Stimulated activated CD4-positive, alpha-beta T cell treated with anti-CD3 and anti-CD28 coated beads, Interleukin-4, amount 100 ng/mL, for 4 hours (primary cell): ENCODE results near the gene NOL8.
A peak's percentile ranks its signal among the peaks of the same experiment; 100 is the strongest.

ENCODE experiments used
- DNase-seq, 2 experiments: peaks; one replicate each; pipeline ENCODE4 v3.0.0-alpha.2; 2020

Gene NOL8

DNA sequence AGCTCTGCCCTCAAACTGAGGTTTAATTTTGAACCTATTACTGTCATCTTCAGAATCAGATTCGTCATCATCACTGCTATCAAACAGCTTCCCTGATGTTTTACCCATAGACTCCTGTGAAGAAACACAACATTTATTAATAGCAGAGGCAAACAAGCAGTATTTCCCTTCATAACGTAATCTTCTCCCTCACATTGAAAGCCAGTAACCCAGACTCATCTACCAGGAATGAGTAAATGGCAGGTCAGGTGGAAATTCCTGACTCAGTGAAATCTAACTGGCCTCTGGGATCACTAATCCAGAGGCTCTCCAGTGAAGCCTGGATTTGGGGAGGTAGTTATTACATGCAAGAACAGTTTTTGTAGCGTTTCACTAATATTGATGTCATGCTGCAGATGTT lies 14.6 kb downstream of the NOL8 start:
- no peak for DNase-seq

DNA sequence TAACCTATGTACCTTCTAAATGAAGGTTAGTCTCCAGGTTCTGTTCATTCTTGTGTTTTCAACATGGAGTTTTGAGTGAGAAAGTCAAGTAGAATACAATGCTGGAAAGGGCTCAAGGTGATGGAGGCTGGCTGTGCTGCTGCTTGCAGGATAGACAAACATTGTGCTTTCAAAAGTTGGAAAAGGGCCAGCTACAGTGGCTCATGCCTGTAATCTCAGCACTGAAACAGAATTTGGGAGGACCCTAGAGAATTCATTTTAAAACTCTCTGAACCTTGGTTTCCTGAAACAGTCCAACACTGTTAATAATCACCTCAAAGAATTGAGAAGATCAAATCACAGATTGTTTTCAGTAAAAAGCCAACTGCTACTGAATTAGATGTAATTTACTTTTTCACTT lies 16.3 kb downstream of the NOL8 start:
- DNase-seq, result no peak

DNA sequence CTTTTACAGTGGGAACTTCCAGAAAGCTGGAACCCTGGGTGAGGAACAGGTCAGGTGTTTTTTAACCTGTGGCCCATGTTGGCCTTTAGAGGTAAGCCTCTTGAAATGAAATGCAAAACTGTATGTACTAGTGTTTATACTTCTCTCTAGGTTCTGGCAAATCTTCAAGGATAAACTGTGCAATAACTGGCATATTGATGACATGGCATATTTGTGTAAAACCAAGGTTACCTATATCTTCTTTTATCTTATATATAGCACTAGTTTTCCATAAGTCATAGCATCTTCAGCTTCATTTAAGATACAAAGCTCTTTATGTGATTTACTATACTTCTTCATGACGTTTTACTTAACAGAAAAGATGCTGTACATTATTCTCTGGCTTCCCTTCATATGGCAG lies 24.2 kb downstream of the NOL8 start:
- DNase-seq, result no peak

DNA sequence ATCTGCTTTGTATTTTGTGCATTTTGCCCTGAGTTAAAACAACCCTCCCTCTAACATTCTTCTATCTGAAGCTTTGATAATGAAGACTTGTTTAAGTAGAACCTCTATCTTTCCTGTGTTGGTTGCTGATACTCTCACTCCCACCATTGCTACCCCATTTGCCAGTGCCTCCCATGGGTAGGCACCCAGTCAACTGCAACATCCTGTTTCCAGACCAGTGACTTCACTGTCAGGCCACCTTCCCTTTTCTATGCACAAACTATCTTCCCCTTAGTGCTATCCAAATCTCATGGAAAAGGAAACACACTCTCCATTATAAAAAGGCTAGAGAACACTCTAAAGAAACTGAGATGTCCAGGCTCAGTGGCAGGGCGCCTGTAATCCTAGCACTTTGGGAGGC lies 26.0 kb downstream of the NOL8 start:
- DNase-seq, result no peak

DNA sequence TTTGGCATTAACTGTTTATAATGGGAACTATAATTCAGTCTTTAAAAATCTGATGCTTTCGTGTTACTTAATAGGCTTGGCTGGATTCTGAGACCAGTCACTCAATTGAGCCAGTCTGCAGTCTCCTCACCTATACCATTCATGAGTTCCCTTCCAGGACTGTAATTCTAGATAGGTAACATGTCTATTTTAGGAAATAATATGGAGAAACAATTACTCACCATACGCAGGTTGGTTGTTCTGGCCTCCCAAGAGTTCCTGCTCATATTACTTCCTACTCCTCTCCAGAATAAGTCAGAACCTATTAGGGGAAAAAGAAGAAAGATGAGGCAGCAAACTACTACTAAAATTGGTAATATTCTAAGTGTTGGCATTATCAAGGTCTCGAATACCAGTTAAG lies 27.1 kb downstream of the NOL8 start:
- no peak for DNase-seq

DNA sequence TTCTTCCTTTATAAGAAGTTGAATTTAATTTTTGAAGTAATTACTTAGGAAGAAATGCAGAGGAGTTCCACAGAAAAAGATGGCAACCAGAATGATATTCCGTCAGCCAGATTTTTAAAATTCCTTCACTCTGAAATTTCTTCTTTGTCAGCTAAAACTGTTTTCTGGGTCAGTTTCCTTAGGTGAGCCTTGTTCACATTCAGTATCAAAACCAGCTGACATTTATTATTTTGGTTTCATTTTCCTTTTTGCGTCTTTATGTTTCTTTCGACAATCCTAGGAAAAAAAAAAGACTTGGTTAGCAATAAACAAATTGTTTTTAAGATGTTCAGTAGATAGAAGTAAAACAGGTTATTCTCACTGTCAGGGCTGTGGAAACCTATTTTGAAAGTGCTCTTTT lies 27.5 kb downstream of the NOL8 start:
- no peak for DNase-seq

DNA sequence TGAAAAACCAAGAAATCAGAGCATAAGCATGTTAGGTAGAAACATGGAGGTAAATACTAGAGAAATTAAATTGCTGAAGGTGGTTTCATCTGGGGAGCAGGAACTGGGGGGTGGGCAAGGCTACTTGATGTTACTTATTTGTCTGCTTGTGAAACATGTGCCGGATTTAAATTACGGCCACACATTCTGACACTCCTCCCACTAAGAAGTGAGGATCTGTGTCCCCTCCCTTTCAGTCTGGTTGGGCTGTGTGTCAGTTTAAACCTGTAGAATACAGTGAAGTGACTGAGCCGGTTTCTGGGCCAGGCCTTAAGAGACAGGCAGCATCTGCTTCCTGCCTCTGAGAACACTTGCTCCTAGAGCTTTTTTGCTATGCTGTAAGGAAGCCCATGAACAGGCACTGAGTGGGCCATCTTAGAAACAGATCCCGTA lies 29.3 kb downstream of the NOL8 start:
- no peak for DNase-seq

DNA sequence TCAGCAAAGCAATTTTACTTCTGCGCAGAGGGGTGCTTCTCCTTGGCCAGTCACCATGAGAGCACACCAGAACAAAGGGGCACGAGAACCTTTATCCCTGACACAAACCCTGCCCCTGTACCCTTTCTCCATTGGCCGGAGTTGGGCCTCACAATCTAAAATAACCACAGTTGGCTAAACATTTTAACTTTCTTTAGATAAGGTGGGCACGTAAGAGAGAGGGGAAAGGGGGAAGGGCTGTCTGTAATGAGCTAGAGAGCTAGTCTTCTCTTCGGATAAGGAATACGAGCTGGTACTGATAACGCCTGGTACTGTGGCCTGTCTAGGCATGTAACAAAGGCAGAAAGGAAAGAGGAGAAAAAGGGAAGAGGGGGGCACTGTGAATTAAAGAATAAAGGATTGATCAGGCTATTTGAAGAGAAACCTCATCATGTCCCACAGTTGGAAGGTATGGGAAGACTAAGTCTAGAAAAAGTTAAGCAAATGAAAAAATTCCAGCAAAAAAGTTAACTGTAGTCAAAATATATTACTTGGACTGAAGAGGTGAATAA lies 29.8 kb downstream of the NOL8 start:
- DNase-seq, result no peak

DNA sequence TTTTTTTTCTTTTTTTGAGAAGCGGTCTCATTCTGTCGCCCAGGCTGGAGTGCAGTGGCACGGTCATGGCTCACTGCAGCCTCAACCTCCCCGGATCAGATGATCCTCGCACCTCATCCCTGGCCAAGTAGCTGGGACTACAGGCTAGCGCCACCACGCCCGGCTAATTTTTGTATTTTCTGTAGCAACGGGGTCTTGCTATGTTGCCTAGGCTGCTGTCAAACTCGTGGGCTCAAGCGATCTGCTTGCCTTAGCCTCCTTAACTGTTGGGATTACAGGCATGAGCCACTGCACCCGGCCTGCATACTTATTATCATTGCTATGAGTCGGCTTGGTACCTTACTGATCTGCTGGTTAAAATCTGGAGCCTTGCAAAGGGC lies 30.9 kb downstream of the NOL8 start:
- DNase-seq, result peak in 1 of 2 experiments; percentile 4

DNA sequence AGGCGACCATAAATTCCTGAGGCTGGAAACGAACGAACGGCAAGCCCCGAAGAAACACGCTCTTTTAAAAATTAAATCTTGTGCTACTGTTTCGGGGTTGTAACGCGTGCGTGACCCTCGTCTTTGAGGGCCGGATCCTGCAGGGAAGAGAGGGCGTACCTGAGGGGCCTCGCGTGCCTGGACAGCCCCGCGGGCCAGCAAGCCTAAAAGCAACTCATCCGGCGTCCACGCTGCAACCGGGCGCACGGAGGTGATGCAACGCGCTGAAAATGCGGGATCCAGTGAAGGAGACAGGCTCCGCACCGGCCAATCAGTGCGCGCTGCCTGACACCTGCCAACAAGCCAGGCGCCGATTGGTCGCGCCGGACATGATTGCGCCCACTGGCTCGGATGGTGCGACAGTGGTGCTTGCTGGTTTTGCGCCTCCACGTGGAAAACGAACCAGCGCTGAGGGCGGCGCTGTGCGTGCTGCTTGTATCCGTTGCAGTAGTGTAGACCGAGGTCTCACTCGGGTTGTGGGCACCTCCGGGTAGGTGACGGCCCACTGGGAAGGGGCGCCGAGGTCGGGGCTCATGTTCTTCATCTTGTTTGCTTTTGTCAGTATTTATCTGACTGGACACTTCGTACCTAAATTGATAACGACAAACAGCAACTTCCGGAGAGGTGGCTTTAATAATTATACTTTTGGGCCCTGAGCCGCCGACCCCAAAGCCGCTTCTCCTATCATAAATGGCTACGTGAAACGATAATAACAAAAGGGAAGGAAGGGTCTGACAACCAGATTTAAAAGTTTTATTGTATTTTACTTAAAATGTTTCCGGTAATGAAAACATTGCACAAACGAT lies 31.5 kb downstream of the NOL8 start, which contains the start of gene IARS1:
Gene IARS1, minus strand, starts transcription at position 246 of the 845 bp plus-strand sequence. CDS start 4,278 bp downstream, outside the sequence.
- peak; percentile 99 to 100 for DNase-seq

DNA sequence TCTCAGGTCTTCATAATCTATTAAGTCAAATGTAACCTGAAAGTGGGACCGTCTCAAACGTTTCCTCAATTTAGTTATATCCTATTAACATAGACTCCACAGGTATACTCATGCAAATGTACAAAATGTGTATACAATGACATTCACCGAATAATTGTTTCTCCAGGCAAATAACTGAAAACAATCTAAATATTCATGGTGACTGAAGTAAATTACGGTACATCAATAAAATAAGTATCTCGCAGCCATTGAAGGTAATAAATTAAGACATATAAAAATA lies 32.1 kb downstream of the NOL8 start:
- no peak for DNase-seq

DNA sequence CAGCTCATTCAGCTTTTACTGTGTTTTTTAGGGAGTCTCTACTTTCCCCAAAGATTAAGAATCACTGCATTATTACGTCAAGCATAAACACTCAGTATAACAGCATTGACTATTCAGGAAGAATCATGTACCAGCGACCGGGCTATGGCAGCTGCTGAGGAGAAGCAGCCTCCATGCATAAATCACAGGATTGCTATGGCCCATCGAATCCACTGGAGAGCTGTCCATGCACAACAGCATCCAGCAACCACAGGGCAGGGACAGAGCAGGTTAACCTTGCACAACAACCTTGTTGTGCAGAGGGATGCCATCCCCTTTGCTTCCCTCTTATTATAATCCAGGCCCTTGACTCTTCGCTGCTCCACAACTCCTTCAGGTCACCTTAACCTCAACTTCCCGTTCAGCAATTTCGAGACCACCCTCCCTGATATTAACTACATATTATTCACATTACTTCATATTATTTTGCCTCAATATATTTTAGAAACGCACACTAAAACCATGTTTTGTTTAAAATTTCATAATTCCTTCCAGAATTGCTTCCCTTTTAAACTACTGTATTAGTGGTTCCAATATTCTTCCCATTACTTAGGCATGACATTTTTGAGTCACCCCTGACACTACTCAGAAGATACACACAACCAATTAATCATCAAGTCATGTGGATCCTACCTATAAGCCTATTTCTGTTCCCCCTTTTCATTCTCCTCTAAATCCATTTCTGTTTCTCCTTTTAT lies 32.6 kb downstream of the NOL8 start:
- DNase-seq, result no peak

DNA sequence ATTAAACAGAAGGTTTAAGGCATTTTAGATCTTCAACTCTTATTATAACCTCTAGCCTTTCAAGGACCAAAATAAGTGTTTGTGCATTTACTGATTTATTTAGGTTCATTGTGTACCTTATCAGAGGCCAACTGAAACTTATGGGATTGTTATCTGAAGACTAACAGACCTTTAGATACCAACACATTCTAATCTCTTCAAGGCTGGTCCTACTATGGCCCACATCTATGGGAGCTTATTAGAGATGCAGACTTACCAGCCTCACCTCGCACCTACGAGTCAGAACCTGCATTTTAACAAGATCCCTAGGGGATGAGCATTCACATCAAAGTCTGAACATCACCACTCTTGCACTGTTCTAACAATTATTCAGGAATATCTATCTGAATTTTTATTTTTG lies 33.6 kb downstream of the NOL8 start:
- no peak for DNase-seq

DNA sequence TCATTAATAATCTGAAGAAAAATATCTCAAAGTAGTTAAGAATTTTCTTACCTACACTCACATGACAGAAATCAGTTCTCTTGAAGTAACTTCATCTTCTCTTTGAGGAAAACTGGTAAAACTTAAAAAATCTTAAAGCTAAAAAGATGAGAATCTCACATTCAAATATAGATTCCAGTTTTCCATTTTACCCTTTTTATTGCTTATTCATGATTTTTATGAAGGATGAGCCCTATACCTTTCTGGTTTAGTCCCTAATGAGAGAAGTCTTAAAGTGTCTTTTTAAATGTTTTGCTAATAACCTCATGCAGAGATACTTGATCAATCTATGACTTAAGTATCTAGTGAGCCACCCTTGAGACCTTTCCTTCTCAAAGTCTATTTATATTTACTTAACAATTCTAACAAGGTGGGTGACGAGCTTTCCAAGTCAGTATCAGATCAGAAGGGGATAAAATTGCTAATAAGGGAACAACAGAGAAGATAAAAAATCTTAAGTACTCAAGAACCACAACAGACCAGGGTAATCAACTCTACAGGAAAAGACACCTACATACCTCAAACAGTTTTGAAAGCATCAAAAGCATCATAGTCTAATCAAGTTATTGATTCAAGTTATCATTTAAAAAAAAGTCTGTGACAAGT lies 34.2 kb downstream of the NOL8 start:
- DNase-seq, result no peak

DNA sequence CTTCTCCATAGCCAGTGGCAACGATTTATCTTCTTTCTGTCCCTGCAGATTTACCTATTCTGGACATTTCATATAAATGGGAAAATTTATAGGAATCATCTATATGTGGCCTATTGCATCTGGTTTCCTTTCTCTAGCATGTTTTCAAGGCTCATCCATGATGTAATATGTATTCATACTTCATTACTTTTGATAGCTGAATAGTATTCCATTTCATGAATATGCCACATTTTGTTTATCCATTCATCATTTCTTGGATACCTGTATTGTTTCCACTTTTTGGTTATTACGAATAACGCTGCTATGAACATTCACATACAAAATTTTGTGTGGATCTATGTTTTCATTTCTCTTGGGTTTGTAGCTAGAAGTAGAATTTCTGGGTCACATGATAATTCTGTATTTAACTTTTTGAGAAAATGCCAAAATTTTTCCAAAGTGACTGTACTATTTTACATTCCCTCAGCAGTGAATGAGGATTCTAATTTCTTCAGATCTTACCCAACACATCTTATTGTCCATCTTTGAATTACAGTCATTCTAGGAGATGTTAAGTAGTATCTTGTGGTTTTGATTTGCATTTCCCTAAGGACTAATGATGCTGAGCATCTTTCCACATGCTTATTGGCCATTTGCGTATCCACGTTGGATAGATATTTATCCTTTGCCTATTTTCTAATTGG lies 35.3 kb downstream of the NOL8 start:
- no peak for DNase-seq

DNA sequence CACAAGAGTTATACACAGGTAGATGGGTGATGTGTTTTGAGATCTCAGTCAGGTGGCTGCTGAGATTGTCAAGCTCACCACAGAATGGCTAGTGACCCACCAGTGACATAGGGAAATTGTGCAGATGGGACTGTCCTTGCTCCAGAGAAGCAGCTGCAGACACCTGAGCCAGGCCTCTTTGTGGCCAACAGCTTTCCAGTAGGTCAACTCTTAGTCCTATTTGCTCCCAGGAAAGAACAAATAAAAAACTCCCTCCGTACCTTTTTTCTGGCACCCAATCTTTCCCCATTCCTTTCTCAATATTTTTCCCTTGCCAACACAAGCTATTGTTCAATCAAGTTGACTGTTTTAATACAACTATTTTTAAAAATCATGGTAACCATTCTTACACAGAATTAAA lies 45.8 kb downstream of the NOL8 start:
- no peak for DNase-seq

DNA sequence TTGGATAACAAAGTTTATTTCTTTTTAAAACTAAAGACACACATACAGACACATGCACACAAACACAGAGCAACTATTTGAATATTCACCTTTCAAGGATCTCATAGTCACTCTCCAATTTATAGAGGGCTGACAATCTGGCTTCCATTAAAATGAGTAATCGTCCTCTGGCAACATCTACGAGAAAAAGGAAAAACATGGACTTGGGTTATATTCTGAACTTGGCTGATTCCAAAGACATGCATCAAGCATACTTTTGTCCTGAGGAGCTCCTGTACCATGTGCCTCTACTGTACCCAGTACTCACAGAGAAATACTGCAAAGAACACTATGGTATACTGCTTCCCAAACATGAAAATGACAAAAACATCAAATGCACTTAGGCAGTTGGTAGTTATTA lies 47.0 kb downstream of the NOL8 start:
- no peak for DNase-seq

DNA sequence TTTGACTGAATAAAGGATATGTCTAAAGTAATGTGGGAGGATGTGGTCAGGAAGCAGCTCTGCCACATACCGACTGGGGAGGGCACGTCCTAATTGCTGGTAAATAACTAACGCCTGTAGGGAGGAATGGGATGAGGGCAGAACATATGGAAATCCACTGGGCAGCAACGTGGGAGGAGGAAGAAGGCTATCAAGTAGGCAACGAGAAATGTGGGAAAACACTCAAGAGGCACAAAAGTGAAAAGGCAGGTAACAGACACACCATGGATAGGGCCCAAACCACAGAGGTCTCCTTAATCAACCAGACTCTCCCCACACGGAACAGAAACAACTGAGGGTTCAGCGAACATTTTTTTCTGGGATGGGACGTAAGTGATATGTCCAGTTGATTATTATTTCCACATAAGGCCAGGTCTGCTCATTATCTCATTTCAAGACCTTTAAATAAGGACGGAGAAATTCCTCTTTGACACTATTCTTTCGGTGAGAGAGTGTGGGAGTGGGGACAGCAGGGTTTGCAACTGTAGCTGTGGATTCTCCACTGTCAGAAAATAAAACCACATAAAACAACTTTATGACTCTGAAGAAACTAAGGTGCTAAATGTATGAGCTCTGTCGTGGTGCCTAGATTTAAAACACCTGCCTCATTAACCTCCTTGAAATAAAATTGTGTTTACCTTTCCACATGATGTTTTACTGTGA lies 48.7 kb downstream of the NOL8 start:
- DNase-seq, result no peak

DNA sequence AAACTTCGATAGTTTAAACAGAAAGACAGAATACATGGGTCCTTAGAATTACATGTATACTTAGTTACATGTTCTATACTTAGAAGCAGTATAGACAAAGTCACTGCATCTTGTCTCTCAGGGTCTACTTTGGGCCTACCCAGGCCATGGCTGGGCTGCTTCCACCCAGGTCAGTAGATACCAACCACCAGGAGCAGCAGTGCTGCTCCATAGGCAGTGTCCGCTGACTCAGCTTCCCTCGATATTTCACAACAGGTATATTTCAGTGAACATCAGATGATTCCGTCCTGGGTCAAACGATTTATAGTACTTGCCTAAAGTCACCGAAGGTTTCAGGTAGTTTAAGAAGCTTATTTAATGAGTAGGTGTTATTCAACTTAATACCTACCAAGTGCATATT lies 49.6 kb downstream of the NOL8 start:
- no peak for DNase-seq

DNA sequence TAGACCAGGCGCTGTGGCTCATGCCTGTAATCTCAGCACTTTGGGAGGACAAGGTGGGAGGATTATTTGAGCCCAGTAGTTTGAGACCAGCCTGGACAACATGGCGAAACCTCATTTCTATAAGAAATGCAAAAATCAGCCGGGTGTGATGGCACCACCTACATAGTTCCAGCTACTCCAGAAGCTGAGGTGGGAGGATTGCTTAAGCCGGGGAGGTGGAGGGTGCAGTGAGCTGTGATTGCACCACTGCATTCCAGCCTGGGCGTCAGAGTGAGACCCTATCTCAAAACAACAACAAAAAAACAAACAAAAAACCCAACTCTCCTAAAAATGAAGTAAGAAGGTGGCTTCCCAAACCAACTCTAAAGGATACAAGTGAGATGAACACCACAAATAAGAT lies 54.6 kb downstream of the NOL8 start:
- DNase-seq, result no peak

DNA sequence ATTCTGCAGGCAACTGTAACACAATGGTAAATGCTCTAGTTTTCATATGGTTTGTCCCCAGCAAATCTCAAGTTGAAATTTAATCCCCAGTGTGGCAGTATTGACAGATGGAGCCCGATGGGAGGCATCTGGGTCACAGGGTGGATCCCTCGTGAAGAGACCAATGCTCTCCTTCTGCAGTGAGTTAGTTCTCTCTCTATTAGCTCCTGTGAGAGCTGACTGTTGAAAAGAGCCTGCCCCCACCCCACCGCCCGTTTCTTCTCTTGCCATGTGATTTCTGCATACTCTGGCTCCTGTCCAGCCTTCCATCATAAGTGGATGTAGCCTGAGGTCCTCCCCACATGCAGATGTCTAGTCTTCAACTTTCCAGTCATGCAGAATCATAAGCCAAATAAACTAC lies 58.7 kb downstream of the NOL8 start:
- no peak for DNase-seq

DNA sequence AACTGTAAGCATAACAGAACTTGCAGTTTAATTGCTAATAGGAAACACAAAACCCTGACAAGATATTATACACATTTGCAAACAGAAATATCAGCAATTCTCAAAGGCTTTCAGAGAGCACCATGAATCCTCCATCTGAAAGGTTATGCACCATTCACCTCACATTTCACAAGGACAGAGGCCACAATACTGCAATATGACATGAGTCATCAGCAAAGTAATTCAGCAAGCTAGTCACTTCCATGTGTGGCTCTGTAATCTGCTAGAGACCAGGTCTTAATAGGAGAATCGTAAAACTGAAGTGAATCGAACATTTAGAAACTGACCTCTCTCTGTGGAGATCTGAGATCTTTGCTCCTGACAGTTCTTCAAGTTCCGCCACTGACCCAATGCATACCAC lies 60.0 kb downstream of the NOL8 start:
- DNase-seq, result no peak

DNA sequence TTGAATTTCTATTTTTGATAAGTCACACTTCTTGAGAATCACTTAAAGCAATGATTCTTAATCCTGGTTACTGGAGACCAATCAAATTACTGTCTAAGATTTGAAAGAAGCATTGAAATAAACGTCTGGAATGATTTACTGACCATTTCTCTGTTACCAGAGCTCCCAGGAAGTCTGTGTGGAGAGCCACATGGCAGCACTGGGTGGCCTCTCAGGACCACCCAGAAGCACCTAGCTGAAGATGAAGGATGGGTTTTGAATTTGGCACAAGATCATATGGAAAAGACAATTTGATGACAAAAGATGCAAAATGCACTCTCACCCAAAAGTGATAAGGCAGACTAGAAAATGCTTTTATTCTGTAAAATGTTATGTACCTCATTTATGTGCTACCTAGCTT lies 62.0 kb downstream of the NOL8 start:
- DNase-seq, result no peak
